DND-41 (cell line): Measurements from ENCODE around the gene RAD51B.

ENCODE experiments used
- EZH2 ChIP-seq: IDR thresholded peaks from 3 replicates; pipeline ENCODE4 v1.6.1; 2012; ENCODE audit warnings: borderline replicate concordance, low read depth, mild to moderate bottlenecking, moderate library complexity, low read length, inconsistent platforms; ENCODE audit not compliant: severe bottlenecking
- TF ChIP-seq, protein P1 (sequence below): IDR thresholded peaks from 2 replicates; pipeline ENCODE4 v1.5.1; 2012; ENCODE audit warnings: borderline replicate concordance, low read length, moderate library complexity, mild to moderate bottlenecking; ENCODE audit not compliant: poor library complexity, severe bottlenecking; ENCODE audit errors: extremely low read depth

DNA sequence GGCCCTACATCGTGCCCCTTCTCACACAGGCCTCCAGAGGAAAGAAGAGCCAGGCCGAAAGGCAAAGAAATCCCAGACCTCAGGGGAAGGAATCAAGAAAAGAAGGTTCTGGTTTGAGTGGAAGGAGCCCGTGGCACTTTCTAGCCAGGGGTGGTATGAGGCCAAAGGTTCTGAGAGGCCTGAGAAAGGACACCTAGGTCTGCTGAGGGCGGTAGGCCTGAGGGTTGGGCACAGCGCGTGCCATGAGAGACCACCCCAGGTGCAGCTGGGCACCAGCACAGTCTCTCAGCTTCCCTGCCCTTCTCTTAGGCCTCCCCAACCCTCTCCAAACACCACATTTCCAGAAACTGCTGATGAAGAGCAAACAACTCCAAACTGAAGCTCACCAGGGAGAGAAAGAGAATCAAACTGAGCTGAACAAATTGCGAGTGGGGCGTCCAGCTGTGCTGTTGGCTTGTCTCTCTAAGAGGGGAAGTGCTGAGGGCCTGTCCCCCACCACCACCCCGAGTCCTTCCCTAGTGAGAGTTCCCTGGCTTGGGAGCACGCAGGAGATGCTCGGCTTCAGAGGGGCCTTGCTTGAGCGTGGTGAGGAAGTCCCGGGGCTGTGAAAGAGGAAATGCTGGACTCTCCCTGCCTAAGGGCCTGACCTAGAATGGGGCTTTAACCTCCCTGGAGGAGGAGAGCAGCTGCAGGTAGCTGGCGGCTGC lies 788.4 kb downstream of the RAD51B start:
- TF ChIP-seq, protein P1, sequence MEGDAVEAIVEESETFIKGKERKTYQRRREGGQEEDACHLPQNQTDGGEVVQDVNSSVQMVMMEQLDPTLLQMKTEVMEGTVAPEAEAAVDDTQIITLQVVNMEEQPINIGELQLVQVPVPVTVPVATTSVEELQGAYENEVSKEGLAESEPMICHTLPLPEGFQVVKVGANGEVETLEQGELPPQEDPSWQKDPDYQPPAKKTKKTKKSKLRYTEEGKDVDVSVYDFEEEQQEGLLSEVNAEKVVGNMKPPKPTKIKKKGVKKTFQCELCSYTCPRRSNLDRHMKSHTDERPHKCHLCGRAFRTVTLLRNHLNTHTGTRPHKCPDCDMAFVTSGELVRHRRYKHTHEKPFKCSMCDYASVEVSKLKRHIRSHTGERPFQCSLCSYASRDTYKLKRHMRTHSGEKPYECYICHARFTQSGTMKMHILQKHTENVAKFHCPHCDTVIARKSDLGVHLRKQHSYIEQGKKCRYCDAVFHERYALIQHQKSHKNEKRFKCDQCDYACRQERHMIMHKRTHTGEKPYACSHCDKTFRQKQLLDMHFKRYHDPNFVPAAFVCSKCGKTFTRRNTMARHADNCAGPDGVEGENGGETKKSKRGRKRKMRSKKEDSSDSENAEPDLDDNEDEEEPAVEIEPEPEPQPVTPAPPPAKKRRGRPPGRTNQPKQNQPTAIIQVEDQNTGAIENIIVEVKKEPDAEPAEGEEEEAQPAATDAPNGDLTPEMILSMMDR = no peak
- TF ChIP-seq EZH2 = no peak
